ENCODE measurements around the gene SLC5A10. TPM values are rescaled to one million over a fixed set of nuclear protein-coding genes. Genes with fewer than 3 reads are reported as not detected.

Gene SLC5A10
- total RNA-seq, 6 experiments from 2014 or later: not detected

DNA sequence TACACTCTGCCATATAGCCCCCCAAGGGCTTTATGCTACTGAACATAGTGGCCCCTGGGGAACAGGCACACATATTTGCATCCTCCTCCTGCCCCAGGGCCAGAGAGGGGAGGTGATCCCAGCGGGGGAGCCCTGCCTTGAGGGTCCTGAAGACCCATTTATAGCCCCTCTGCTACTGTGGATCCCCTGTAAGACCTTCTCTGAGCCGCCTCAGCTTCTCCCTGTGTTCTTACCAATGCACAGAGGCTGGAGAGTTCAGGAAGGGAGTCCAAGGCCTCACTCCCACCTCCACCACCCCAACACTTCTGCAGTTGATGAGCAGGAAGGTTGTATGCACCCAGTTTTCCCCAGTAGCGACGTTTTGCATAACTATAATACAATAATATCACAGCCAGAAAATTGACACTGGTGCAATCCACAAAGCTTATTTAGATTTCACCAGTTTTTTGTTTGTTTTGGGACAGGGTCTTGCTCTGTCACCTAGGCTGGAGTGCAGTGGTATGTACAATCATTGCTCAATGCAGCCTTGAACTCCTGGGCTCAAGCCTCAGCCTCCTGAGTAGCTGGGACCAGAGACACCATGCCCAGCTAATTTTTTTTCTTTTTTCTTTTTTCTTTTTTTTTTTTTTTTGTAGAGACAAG, 53.9 kb downstream of the SLC5A10 start:
- Mint-ChIP-seq H3K27ac (peak overlapping the region; percentile 40; the same call in 1 of the 2 replicates), H3K27me3 (ENCODE audit: insufficient read depth) (no peaks in the 10 kb centered on the region; the same call in 1 of the 2 replicates), H3K4me3 (no peak overlapping the region), H3K4me1 (ENCODE audit: low read depth) (peaks cover 27% of the 10 kb centered on the region), H3K36me3 (ENCODE audit: low read depth) (peaks cover 5% of the 10 kb centered on the region; the same call in 1 of the 2 replicates), H3K9me3 (no peaks in the 10 kb centered on the region)
- TF ChIP-seq, protein P1, sequence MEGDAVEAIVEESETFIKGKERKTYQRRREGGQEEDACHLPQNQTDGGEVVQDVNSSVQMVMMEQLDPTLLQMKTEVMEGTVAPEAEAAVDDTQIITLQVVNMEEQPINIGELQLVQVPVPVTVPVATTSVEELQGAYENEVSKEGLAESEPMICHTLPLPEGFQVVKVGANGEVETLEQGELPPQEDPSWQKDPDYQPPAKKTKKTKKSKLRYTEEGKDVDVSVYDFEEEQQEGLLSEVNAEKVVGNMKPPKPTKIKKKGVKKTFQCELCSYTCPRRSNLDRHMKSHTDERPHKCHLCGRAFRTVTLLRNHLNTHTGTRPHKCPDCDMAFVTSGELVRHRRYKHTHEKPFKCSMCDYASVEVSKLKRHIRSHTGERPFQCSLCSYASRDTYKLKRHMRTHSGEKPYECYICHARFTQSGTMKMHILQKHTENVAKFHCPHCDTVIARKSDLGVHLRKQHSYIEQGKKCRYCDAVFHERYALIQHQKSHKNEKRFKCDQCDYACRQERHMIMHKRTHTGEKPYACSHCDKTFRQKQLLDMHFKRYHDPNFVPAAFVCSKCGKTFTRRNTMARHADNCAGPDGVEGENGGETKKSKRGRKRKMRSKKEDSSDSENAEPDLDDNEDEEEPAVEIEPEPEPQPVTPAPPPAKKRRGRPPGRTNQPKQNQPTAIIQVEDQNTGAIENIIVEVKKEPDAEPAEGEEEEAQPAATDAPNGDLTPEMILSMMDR (IDR thresholded peaks at IDR 0.05): no peak
- no peak for DNase-seq

DNA sequence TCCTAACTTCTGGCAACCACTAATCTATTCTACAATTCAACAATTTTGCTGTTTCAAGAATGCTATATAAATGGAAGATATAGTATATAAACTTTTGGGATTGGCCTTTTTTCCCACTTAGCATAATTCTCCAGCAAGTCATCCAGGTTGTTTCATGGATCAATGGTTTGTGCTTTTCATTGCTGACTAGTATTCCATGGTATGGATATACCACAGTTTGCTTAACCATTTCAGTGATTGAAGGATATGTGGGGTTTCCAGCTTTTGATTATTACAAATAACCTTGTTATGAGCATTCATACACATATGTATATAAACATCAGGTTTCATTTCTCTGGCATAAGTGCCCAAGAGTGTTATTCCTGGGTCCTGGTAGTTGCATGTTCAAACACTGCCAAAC, 54.7 kb downstream of the SLC5A10 start:
- no peak overlapping the region for H3K4me3 Mint-ChIP-seq
- peaks cover 25% of the 10 kb centered on the region for H3K4me1 Mint-ChIP-seq (ENCODE audit: low read depth)
- H3K9me3 Mint-ChIP-seq: no peaks in the 10 kb centered on the region
- TF ChIP-seq, protein P1 (IDR thresholded peaks at IDR 0.05): no peak
- no peaks in the 10 kb centered on the region; the same call in 1 of the 2 replicates for H3K27me3 Mint-ChIP-seq (ENCODE audit: insufficient read depth)
- H3K27ac Mint-ChIP-seq: no peak overlapping the region
- H3K36me3 Mint-ChIP-seq (ENCODE audit: low read depth): peaks cover 5% of the 10 kb centered on the region; the same call in 1 of the 2 replicates
- no peak for DNase-seq

DNA sequence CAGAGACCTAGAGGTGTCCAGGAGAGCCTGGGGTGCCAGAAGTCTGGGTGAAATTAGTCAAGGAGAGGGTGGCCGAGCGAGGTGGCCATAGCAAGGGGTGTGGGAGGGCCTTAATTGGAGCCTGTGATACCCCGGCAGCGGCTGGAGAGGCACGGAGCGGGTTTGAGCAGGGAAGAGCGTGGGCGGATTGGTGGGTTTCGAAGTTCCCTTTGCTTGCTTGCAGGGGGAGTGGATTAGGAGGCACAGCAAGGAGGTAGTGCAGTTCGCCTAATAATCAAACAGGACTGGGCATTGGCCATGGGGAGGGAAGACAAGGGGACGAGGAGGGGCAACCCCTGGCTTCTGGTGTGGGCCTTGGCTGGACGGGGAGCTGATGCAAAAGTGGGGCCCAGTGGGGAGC, 58.0 kb downstream of the SLC5A10 start:
- TF ChIP-seq, protein P1 (IDR thresholded peaks at IDR 0.05): no peak
- Mint-ChIP-seq H3K36me3 (ENCODE audit: low read depth) (no peaks in the 10 kb centered on the region), H3K27me3 (ENCODE audit: insufficient read depth) (no peaks in the 10 kb centered on the region), H3K27ac (no peak overlapping the region), H3K4me1 (ENCODE audit: low read depth) (peaks cover 12% of the 10 kb centered on the region), H3K4me3 (no peak overlapping the region), H3K9me3 (no peaks in the 10 kb centered on the region)
- DNase-seq: no peak

DNA sequence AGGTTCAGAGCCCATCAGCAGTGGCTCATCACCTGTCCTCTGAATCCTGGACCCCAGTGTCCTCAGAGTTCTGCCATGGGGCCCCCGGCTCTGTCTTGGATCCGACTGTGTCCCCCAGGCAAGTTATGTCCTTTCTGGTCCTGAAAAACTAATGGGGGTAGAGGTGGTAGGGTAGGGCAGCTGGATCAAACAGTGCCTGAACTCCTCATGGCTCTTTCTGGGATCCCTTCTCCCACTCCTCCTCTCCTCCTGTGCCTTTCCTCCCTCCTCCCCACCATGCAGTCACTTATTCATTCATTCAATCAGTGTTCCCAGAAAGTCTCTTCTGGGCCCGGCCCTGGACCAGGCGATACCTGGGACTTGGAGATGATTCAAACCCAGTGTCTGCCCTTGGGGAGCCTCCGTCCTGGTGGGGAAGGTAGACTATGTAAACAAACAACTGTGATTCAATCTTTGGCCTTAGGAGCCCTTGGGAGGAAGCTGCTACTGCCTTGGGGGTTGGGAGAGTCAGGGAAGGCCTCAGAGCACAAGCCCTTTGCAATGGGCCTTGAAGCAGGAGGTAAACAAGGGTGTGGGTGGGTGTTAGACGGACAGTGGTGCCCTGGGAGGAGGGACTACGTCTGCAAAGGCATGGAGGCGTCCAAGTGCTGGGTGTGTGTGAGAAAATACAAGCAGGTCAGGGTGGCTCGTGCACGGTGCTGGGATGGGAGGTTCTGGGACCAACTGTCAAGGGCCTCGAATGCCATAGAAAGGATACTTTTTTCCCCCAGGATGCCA, 59.0 kb downstream of the SLC5A10 start:
- DNase-seq: no peak
- Mint-ChIP-seq H3K27ac (peak overlapping the region; percentile 61), H3K36me3 (ENCODE audit: low read depth) (no peaks in the 10 kb centered on the region), H3K4me3 (no peak overlapping the region), H3K9me3 (no peaks in the 10 kb centered on the region), H3K4me1 (ENCODE audit: low read depth) (peaks cover 20% of the 10 kb centered on the region), H3K27me3 (ENCODE audit: insufficient read depth) (no peaks in the 10 kb centered on the region)
- TF ChIP-seq, protein P1 (IDR thresholded peaks at IDR 0.05): no peak

DNA sequence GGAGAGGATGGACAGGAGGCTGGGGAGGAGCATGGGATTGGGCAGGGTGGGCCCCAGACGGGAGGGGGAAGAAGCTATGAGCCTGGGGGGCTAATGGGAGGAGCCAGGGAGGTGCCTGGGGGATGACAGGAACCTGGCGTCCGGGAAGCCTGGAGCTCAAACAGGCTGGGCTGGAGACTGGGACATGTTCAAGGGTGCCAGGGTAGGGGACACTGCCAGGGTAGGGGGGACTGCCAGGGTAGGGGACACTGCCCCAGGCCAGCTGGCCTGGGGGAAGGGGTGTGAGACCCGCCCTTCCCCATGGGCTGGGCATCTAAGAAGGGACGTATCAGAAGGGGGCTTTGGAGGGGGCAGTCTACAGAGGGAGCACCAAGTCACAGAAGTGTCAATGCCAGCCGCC, 59.6 kb downstream of the SLC5A10 start:
- Mint-ChIP-seq H3K4me3 (no peak overlapping the region), H3K9me3 (no peaks in the 10 kb centered on the region), H3K36me3 (ENCODE audit: low read depth) (no peaks in the 10 kb centered on the region), H3K27ac (no peak overlapping the region), H3K4me1 (ENCODE audit: low read depth) (peaks cover 20% of the 10 kb centered on the region), H3K27me3 (ENCODE audit: insufficient read depth) (peaks cover 3% of the 10 kb centered on the region; the same call in 1 of the 2 replicates)
- TF ChIP-seq, protein P1 (IDR thresholded peaks at IDR 0.05): no peak
- DNase-seq: no peak

Data from HFFc6 (cell line).